Testis (tissue), 2 donors: ENCODE data around the gene FARP1.

Source experiments
- POLR2A ChIP-seq: fragments of 450-650 bp; IDR thresholded peaks from one replicate; pipeline ENCODE4 v1.6.1; 2017; ENCODE audit warnings: antibody characterized with exemption, mild to moderate bottlenecking, moderate library complexity
- TF ChIP-seq, protein P1 (sequence below), 3 experiments: fragments of 450-650 bp in 2 of 3; fragments of 200-600 bp in 1 of 3; sonication (generic) in 1 of 3; IDR thresholded peaks; one replicate each; pipeline ENCODE4 v1.5.1; 2016 to 2019; ENCODE audit warnings: antibody characterized with exemption in 3 of 3, mild to moderate bottlenecking in 2 of 3, moderate library complexity in 1 of 3

DNA sequence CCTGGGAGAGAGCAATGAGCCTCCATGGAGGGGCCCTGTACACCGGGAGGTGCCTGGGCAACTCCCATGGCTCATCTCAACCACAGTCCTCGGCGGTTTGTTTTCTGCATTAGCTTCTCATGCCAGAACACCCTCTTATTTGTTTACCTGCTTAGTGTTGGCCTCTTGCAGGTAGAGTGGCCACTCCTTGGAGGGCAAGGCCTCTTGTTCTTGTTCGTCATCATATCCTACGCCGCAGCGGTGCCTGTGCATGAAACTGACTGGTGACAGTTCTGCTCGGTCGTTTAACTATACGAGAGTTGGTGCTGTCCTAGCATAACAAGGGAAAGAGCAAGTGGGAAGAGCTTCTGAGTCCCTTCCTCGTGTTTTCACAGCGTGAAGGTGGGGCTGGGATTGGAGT lies 74.7 kb downstream of the FARP1 start:
- no peak for TF ChIP-seq POLR2A
- TF ChIP-seq, protein P1, sequence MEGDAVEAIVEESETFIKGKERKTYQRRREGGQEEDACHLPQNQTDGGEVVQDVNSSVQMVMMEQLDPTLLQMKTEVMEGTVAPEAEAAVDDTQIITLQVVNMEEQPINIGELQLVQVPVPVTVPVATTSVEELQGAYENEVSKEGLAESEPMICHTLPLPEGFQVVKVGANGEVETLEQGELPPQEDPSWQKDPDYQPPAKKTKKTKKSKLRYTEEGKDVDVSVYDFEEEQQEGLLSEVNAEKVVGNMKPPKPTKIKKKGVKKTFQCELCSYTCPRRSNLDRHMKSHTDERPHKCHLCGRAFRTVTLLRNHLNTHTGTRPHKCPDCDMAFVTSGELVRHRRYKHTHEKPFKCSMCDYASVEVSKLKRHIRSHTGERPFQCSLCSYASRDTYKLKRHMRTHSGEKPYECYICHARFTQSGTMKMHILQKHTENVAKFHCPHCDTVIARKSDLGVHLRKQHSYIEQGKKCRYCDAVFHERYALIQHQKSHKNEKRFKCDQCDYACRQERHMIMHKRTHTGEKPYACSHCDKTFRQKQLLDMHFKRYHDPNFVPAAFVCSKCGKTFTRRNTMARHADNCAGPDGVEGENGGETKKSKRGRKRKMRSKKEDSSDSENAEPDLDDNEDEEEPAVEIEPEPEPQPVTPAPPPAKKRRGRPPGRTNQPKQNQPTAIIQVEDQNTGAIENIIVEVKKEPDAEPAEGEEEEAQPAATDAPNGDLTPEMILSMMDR (IDR thresholded peaks at IDR 0.05), result no peak
